ENCODE results near the gene STN1. TPM values are rescaled to one million over a fixed set of nuclear protein-coding genes. Genes with fewer than 3 reads are reported as not detected.

Gene STN1
- total RNA-seq, 1 donor from 2014 or later, result 21.5 TPM

DNA sequence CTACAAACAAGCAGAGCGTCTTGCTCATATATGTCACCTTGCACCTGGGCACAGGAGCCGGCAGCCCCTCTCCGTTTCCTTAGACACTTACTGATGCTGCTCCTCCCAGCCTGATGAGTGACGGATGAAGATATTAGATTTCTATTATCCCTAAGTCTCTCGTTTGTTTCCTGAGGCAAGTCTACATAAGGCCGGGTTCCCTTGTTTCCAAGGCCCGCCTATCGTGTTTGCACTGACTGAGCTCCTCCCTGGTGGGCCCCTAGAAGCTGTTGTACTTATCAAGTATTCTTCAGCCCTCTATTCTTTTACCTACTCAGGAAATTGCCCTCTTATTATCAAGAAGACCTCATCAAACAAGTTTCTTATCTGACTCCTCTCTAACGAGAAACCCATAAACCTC, 81.1 kb downstream of the STN1 start:
- no peak overlapping the region for H3K4me3 Mint-ChIP-seq (ENCODE audit: unreplicated experiment)
- H3K27me3 Mint-ChIP-seq (ENCODE audit: unreplicated experiment), result no peaks in the 10 kb centered on the region
- TF ChIP-seq, protein P1, sequence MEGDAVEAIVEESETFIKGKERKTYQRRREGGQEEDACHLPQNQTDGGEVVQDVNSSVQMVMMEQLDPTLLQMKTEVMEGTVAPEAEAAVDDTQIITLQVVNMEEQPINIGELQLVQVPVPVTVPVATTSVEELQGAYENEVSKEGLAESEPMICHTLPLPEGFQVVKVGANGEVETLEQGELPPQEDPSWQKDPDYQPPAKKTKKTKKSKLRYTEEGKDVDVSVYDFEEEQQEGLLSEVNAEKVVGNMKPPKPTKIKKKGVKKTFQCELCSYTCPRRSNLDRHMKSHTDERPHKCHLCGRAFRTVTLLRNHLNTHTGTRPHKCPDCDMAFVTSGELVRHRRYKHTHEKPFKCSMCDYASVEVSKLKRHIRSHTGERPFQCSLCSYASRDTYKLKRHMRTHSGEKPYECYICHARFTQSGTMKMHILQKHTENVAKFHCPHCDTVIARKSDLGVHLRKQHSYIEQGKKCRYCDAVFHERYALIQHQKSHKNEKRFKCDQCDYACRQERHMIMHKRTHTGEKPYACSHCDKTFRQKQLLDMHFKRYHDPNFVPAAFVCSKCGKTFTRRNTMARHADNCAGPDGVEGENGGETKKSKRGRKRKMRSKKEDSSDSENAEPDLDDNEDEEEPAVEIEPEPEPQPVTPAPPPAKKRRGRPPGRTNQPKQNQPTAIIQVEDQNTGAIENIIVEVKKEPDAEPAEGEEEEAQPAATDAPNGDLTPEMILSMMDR (IDR thresholded peaks at IDR 0.05), result no peak
- no peak overlapping the region for H3K27ac Mint-ChIP-seq (ENCODE audit: unreplicated experiment)
- DNase-seq (ENCODE audit: extremely low spot score, unreplicated experiment), result no peak
- no peaks in the 10 kb centered on the region for H3K36me3 Mint-ChIP-seq (ENCODE audit: unreplicated experiment)
- H3K9me3 Mint-ChIP-seq (ENCODE audit: unreplicated experiment), result no peaks in the 10 kb centered on the region
- peaks cover 12% of the 10 kb centered on the region for H3K4me1 Mint-ChIP-seq (ENCODE audit: unreplicated experiment)

DNA sequence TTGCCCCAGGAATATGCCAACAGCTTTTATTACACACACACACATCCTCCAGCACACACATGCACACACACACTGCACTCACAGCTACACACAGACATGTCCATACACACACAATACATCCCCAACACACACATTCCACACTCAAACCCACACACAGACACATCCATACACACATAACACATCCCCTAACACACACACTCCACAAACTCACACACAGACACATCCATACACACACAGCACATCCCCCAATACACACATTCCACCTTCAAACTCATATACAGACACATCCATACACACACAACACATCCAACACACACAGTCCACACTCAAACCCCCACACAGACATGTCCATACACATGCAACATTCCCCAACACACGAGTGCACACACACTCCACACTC, 81.7 kb downstream of the STN1 start:
- Mint-ChIP-seq H3K4me3 (ENCODE audit: unreplicated experiment) (no peak overlapping the region), H3K4me1 (ENCODE audit: unreplicated experiment) (peaks cover 12% of the 10 kb centered on the region)

GRCh38 chr10:103835096-103836050, 82.6 kb downstream of the STN1 start:
- Mint-ChIP-seq H3K9me3 (ENCODE audit: unreplicated experiment) (no peaks in the 10 kb centered on the region), H3K4me1 (ENCODE audit: unreplicated experiment) (peaks cover 13% of the 10 kb centered on the region), H3K4me3 (ENCODE audit: unreplicated experiment) (no peak overlapping the region), H3K27me3 (ENCODE audit: unreplicated experiment) (peaks cover 3% of the 10 kb centered on the region), H3K27ac (ENCODE audit: unreplicated experiment) (no peak overlapping the region), H3K36me3 (ENCODE audit: unreplicated experiment) (no peaks in the 10 kb centered on the region)
- TF ChIP-seq, protein P1 (IDR thresholded peaks at IDR 0.05), result no peak
- no peak for DNase-seq (ENCODE audit: extremely low spot score, unreplicated experiment)

More for the DNA sequence above, 81.7 kb downstream of the STN1 start:
- no peaks in the 10 kb centered on the region for H3K27me3 Mint-ChIP-seq (ENCODE audit: unreplicated experiment)
- H3K27ac Mint-ChIP-seq (ENCODE audit: unreplicated experiment), result no peak overlapping the region
- TF ChIP-seq, protein P1 (IDR thresholded peaks at IDR 0.05), result no peak
- no peaks in the 10 kb centered on the region for H3K9me3 Mint-ChIP-seq (ENCODE audit: unreplicated experiment)
- no peak for DNase-seq (ENCODE audit: extremely low spot score, unreplicated experiment)
- H3K36me3 Mint-ChIP-seq (ENCODE audit: unreplicated experiment), result no peaks in the 10 kb centered on the region

GRCh38 chr10:103834436-103835095, 83.4 kb downstream of the STN1 start:
- TF ChIP-seq, protein P1 (IDR thresholded peaks at IDR 0.05), result no peak
- Mint-ChIP-seq H3K36me3 (ENCODE audit: unreplicated experiment) (no peaks in the 10 kb centered on the region), H3K4me1 (ENCODE audit: unreplicated experiment) (peaks cover 18% of the 10 kb centered on the region), H3K27me3 (ENCODE audit: unreplicated experiment) (peaks cover 5% of the 10 kb centered on the region), H3K27ac (ENCODE audit: unreplicated experiment) (no peak overlapping the region), H3K9me3 (ENCODE audit: unreplicated experiment) (no peaks in the 10 kb centered on the region), H3K4me3 (ENCODE audit: unreplicated experiment) (no peak overlapping the region)
- DNase-seq (ENCODE audit: extremely low spot score, unreplicated experiment), result no peak

All from osteocyte (in vitro differentiated cells).